Measurements from ENCODE around the gene UTS2B.

UTS2B gene

GRCh38 chr3:191321019-191321767 lies 9.1 kb downstream of the UTS2B start:
- DNase-seq (ENCODE audit: low spot score), result no peak

- no peak for DNase-seq (ENCODE audit: low spot score)
Observed at GRCh38 chr3:191320316-191320715, 10.0 kb downstream of the UTS2B start.

GRCh38 chr3:191316876-191317603 lies 13.3 kb downstream of the UTS2B start:
- DNase-seq (ENCODE audit: low spot score), result no peak

- no peak for DNase-seq (ENCODE audit: low spot score)
Observed at GRCh38 chr3:191314109-191314728, 16.1 kb downstream of the UTS2B start.

- DNase-seq (ENCODE audit: low spot score), result no peak
Observed at GRCh38 chr3:191313296-191313695, 17.0 kb downstream of the UTS2B start.

GRCh38 chr3:191307341-191307740 lies 23.0 kb downstream of the UTS2B start:
- DNase-seq (ENCODE audit: low spot score), result no peak

- DNase-seq (ENCODE audit: low spot score), result no peak
Observed at GRCh38 chr3:191306428-191306827, 23.9 kb downstream of the UTS2B start.

GRCh38 chr3:191303596-191303995 lies 26.7 kb downstream of the UTS2B start:
- no peak for DNase-seq (ENCODE audit: low spot score)

GRCh38 chr3:191302451-191302850 lies 27.9 kb downstream of the UTS2B start:
- DNase-seq (ENCODE audit: low spot score), result no peak

GRCh38 chr3:191301782-191302411 lies 28.4 kb downstream of the UTS2B start:
- no peak for DNase-seq (ENCODE audit: low spot score)

- no peak for DNase-seq (ENCODE audit: low spot score)
Observed at GRCh38 chr3:191301017-191301416, 29.3 kb downstream of the UTS2B start.

- DNase-seq (ENCODE audit: low spot score), result no peak
Observed at GRCh38 chr3:191300422-191300821, 29.9 kb downstream of the UTS2B start.

GRCh38 chr3:191298846-191299245 lies 31.5 kb downstream of the UTS2B start:
- no peak for DNase-seq (ENCODE audit: low spot score)

GRCh38 chr3:191296041-191296541 lies 34.2 kb downstream of the UTS2B start:
- DNase-seq (ENCODE audit: low spot score), result no peak

GRCh38 chr3:191294291-191294690 lies 36.0 kb downstream of the UTS2B start:
- DNase-seq (ENCODE audit: low spot score), result no peak

- no peak for DNase-seq (ENCODE audit: low spot score)
Observed at GRCh38 chr3:191292243-191293015, 37.9 kb downstream of the UTS2B start.

GRCh38 chr3:191290311-191291025 lies 39.9 kb downstream of the UTS2B start:
- DNase-seq (ENCODE audit: low spot score), result peak; percentile 17

GRCh38 chr3:191283400-191283799 lies 46.9 kb downstream of the UTS2B start:
- no peak for DNase-seq (ENCODE audit: low spot score)

- peak; percentile 14 for DNase-seq (ENCODE audit: low spot score)
Observed at GRCh38 chr3:191282251-191283185, 47.8 kb downstream of the UTS2B start.

- DNase-seq (ENCODE audit: low spot score), result no peak
Observed at GRCh38 chr3:191280882-191281281, 49.4 kb downstream of the UTS2B start.
